DND-41 (cell line): ENCODE results near the gene ITPR3.

Experiments
- EZH2 ChIP-seq: IDR thresholded peaks from 3 replicates; pipeline ENCODE4 v1.6.1; 2012; ENCODE audit warnings: borderline replicate concordance, low read depth, mild to moderate bottlenecking, moderate library complexity, low read length, inconsistent platforms; ENCODE audit not compliant: severe bottlenecking
- TF ChIP-seq, protein P1 (sequence below): IDR thresholded peaks from 2 replicates; pipeline ENCODE4 v1.5.1; 2012; ENCODE audit warnings: borderline replicate concordance, low read length, moderate library complexity, mild to moderate bottlenecking; ENCODE audit not compliant: poor library complexity, severe bottlenecking; ENCODE audit errors: extremely low read depth

DNA sequence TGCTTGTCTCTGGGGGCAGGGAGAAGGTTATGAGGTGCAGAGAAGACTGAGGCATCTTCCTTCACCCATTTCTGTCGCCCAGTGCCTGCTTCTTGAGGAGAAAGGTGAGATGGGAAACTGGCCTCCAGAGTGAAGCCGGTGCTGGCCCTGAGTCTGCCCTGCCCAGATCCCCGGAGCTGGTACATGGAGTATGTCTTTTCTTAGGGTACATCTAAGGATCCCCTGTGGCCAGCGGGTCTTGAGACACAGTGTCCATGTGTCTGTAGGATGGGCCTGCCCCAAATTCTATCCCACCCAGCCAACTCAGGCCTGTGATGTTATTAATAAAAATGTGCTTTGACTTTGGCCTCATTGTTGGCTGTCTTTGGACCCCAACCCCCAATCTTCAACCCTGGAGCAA lies 32.2 kb upstream of the ITPR3 start:
- TF ChIP-seq, protein P1, sequence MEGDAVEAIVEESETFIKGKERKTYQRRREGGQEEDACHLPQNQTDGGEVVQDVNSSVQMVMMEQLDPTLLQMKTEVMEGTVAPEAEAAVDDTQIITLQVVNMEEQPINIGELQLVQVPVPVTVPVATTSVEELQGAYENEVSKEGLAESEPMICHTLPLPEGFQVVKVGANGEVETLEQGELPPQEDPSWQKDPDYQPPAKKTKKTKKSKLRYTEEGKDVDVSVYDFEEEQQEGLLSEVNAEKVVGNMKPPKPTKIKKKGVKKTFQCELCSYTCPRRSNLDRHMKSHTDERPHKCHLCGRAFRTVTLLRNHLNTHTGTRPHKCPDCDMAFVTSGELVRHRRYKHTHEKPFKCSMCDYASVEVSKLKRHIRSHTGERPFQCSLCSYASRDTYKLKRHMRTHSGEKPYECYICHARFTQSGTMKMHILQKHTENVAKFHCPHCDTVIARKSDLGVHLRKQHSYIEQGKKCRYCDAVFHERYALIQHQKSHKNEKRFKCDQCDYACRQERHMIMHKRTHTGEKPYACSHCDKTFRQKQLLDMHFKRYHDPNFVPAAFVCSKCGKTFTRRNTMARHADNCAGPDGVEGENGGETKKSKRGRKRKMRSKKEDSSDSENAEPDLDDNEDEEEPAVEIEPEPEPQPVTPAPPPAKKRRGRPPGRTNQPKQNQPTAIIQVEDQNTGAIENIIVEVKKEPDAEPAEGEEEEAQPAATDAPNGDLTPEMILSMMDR: no peak
- TF ChIP-seq EZH2: no peak
